Stomach (tissue), 4 donors: ENCODE results near the gene PLCG2.

Experiments
- POLR2A ChIP-seq, 4 donors: fragments of 450-650 bp; IDR thresholded peaks; one replicate each; pipeline ENCODE4 v1.6.1; 2016; ENCODE audit warnings: antibody characterized with exemption in 4 of 4, control low read depth in 2 of 4, mild to moderate bottlenecking in 1 of 4, moderate library complexity in 1 of 4
- TF ChIP-seq, protein P1 (sequence below), 7 experiments: fragments of 450-650 bp in 4 of 7; fragments of 200-600 bp in 3 of 7; sonication (generic) in 3 of 7; IDR thresholded peaks; one replicate each; pipeline ENCODE4 v1.5.1; 2016 to 2019; ENCODE audit warnings: antibody characterized with exemption in 7 of 7, control low read depth in 2 of 7, mild to moderate bottlenecking in 1 of 7

GRCh38 chr16:81848306-81848853, 69.3 kb downstream of the PLCG2 start:
- TF ChIP-seq POLR2A (IDR thresholded peaks at IDR 0.05), result no peak
- TF ChIP-seq, protein P1, sequence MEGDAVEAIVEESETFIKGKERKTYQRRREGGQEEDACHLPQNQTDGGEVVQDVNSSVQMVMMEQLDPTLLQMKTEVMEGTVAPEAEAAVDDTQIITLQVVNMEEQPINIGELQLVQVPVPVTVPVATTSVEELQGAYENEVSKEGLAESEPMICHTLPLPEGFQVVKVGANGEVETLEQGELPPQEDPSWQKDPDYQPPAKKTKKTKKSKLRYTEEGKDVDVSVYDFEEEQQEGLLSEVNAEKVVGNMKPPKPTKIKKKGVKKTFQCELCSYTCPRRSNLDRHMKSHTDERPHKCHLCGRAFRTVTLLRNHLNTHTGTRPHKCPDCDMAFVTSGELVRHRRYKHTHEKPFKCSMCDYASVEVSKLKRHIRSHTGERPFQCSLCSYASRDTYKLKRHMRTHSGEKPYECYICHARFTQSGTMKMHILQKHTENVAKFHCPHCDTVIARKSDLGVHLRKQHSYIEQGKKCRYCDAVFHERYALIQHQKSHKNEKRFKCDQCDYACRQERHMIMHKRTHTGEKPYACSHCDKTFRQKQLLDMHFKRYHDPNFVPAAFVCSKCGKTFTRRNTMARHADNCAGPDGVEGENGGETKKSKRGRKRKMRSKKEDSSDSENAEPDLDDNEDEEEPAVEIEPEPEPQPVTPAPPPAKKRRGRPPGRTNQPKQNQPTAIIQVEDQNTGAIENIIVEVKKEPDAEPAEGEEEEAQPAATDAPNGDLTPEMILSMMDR (IDR thresholded peaks at IDR 0.05), result no peak
